ENCODE measurements around the gene KIRREL1. TPM values are rescaled to one million over a fixed set of nuclear protein-coding genes. Genes with fewer than 3 reads are reported as not detected.

Gene KIRREL1
- total RNA-seq, 3 donors from 2014 or later: 26.1 to 55.5 (median 34.1) TPM

GRCh38 chr1:157984469-157984868 is 9.0 kb upstream of the KIRREL1 start:
- H3K36me3 ChIP-seq: no peaks in the 10 kb centered on the region
- H3K27me3 ChIP-seq: no peaks in the 10 kb centered on the region
- TF ChIP-seq POLR2AphosphoS5 (IDR thresholded peaks at IDR 0.05): no peak
- TF ChIP-seq POLR2A (IDR thresholded peaks at IDR 0.05): no peak
- no peak for TF ChIP-seq CTCF (IDR thresholded peaks at IDR 0.05)
- H3K9me3 ChIP-seq: no peaks in the 10 kb centered on the region
- no peak for DNase-seq (ENCODE audit: low spot score in 2 of 2)
- intact Hi-C loops (cut with DNase I; ENCODE audit: low total_unique reads): no loop called here
- H3K4me1 ChIP-seq: no peaks in the 10 kb centered on the region
- H3K4me3 ChIP-seq: no peak overlapping the region
- no peak overlapping the region for H3K27ac ChIP-seq

GRCh38 chr1:157985473-157985872 is 8.0 kb upstream of the KIRREL1 start:
- no peaks in the 10 kb centered on the region for H3K9me3 ChIP-seq
- H3K27me3 ChIP-seq: no peaks in the 10 kb centered on the region
- no peaks in the 10 kb centered on the region for H3K36me3 ChIP-seq
- intact Hi-C loops (cut with DNase I; ENCODE audit: low total_unique reads): loop anchor here (1.0 kb wide), 1 partner anchor 11 kb away; no protein-coding TSS in a partner anchor
- H3K4me1 ChIP-seq: no peaks in the 10 kb centered on the region
- H3K27ac ChIP-seq: no peak overlapping the region
- no peak for DNase-seq (ENCODE audit: low spot score in 2 of 2)
- no peak overlapping the region for H3K4me3 ChIP-seq
- TF ChIP-seq POLR2AphosphoS5 (IDR thresholded peaks at IDR 0.05) (no peak), POLR2A (IDR thresholded peaks at IDR 0.05) (no peak), CTCF (IDR thresholded peaks at IDR 0.05) (no peak)

GRCh38 chr1:157988002-157988401 is 5.4 kb upstream of the KIRREL1 start:
- Histone ChIP-seq H3K27me3 (no peaks in the 10 kb centered on the region), H3K27ac (no peak overlapping the region), H3K36me3 (no peaks in the 10 kb centered on the region), H3K4me1 (no peaks in the 10 kb centered on the region), H3K4me3 (no peak overlapping the region), H3K9me3 (no peaks in the 10 kb centered on the region)
- no peak for DNase-seq (ENCODE audit: low spot score in 2 of 2)
- TF ChIP-seq POLR2AphosphoS5 (IDR thresholded peaks at IDR 0.05): no peak
- no peak for TF ChIP-seq CTCF (IDR thresholded peaks at IDR 0.05)
- TF ChIP-seq POLR2A (IDR thresholded peaks at IDR 0.05): no peak
- intact Hi-C loops (cut with DNase I; ENCODE audit: low total_unique reads): no loop called here

GRCh38 chr1:157992031-157992832 is 1.2 kb upstream of the KIRREL1 start:
- H3K27me3 ChIP-seq: no peaks in the 10 kb centered on the region
- TF ChIP-seq POLR2AphosphoS5 (IDR thresholded peaks at IDR 0.05) (peak in 2 of 3 donors; percentile 34 to 68), CTCF (IDR thresholded peaks at IDR 0.05) (peak; percentile 81 to 92 (median 83)), POLR2A (IDR thresholded peaks at IDR 0.05) (no peak)
- no peaks in the 10 kb centered on the region for H3K9me3 ChIP-seq
- H3K4me1 ChIP-seq: no peaks in the 10 kb centered on the region
- intact Hi-C loops (cut with DNase I; ENCODE audit: low total_unique reads): loop anchor here (5.0 to 10.0 kb wide), 2 partner anchors 45 to 123 kb away; no protein-coding TSS in a partner anchor
- no peak overlapping the region for H3K4me3 ChIP-seq
- DNase-seq (ENCODE audit: low spot score in 2 of 2): peak in 1 of 2 donors; percentile 63
- no peaks in the 10 kb centered on the region for H3K36me3 ChIP-seq
- peak overlapping the region; percentile 91 to 98 for H3K27ac ChIP-seq

- intact Hi-C loops (cut with DNase I; ENCODE audit: low total_unique reads): loop anchor here (5.0 to 10.0 kb wide), 2 partner anchors 45 to 122 kb away; no protein-coding TSS in a partner anchor
- Histone ChIP-seq H3K36me3 (no peaks in the 10 kb centered on the region), H3K27ac (peak overlapping the region; percentile 91 to 98), H3K4me1 (no peaks in the 10 kb centered on the region), H3K9me3 (no peaks in the 10 kb centered on the region), H3K4me3 (peak overlapping the region; percentile 79 to 98 (median 94)), H3K27me3 (no peaks in the 10 kb centered on the region)
- TF ChIP-seq POLR2AphosphoS5 (IDR thresholded peaks at IDR 0.05) (no peak), CTCF (IDR thresholded peaks at IDR 0.05) (no peak), POLR2A (IDR thresholded peaks at IDR 0.05) (no peak)
- DNase-seq (ENCODE audit: low spot score in 2 of 2): no peak
Observed at GRCh38 chr1:157992833-157993146, 655 bp upstream of the KIRREL1 start.

Data from breast epithelium (tissue), 4 donors.